ENCODE results near the gene KRTAP13-2. TPM values are rescaled to one million over a fixed set of nuclear protein-coding genes. Genes with fewer than 3 reads are reported as not detected.

KRTAP13-2 gene
- not detected in 2 replicates for total RNA-seq (ENCODE audit: low replicate concordance)

- Mint-ChIP-seq H3K36me3 (no peaks in the 10 kb centered on the region), H3K27ac (no peak within 1 kb of the TSS), H3K4me3 (no peak within 1 kb of the TSS), H3K27me3 (ENCODE audit: insufficient read depth, low read depth) (no peaks in the 10 kb centered on the region), H3K9me3 (peaks cover 4% of the 10 kb centered on the region), H3K4me1 (no peaks in the 10 kb centered on the region)
- no peak within 1 kb of the TSS for H3K4me2 ChIP-seq
- H3K36me3 ChIP-seq, result no peaks in the 10 kb centered on the region
- H3K27me3 ChIP-seq, result no peaks in the 10 kb centered on the region
- H3K4me3 ChIP-seq, result no peak within 1 kb of the TSS
- no peaks in the 10 kb centered on the region for H3K79me2 ChIP-seq (ENCODE audit: low read depth)
- TF ChIP-seq CTCF (IDR thresholded peaks at IDR 0.05), result no peak
- TF ChIP-seq EZH2phosphoT487 (IDR thresholded peaks at IDR 0.05), result no peak
- TF ChIP-seq EZH2 (IDR thresholded peaks at IDR 0.05), result no peak
- H4K20me1 ChIP-seq (ENCODE audit: low read depth), result no peaks in the 10 kb centered on the region
- no peaks in the 10 kb centered on the region for H3K4me1 ChIP-seq
- no peak for DNase-seq (ENCODE audit: low spot score)
- no peak within 1 kb of the TSS for H3K9ac ChIP-seq
- no peak within 1 kb of the TSS for H3K27ac ChIP-seq
- H2AFZ ChIP-seq (replicated peaks), result no peak within 1 kb of the TSS
- H3K9me3 ChIP-seq (ENCODE audit: low read depth), result no peaks in the 10 kb centered on the region
- no peaks in the 10 kb centered on the region for H3F3A ChIP-seq (ENCODE audit: low read depth)
These were observed at the start of gene KRTAP13-2 for GRCh38 chr21:30372139-30372770. Gene KRTAP13-2, minus strand, starts transcription at chr21:30372271. Its CDS starts 58 bp downstream, at chr21:30372213.

- no peaks in the 10 kb centered on the region for H3K4me1 ChIP-seq
- no peak for TF ChIP-seq EZH2 (IDR thresholded peaks at IDR 0.05)
- no peaks in the 10 kb centered on the region for H4K20me1 ChIP-seq (ENCODE audit: low read depth)
- H3K27ac ChIP-seq, result no peak overlapping the region
- H3F3A ChIP-seq (ENCODE audit: low read depth), result no peaks in the 10 kb centered on the region
- H3K27me3 Mint-ChIP-seq (ENCODE audit: insufficient read depth, low read depth), result peaks cover 2% of the 10 kb centered on the region
- H3K79me2 ChIP-seq (ENCODE audit: low read depth), result no peaks in the 10 kb centered on the region
- H3K27me3 ChIP-seq, result no peaks in the 10 kb centered on the region
- H3K4me3 ChIP-seq, result no peak overlapping the region
- no peak overlapping the region for H3K4me3 Mint-ChIP-seq
- H3K9me3 ChIP-seq (ENCODE audit: low read depth), result no peaks in the 10 kb centered on the region
- no peak overlapping the region for H3K4me2 ChIP-seq
- no peaks in the 10 kb centered on the region for H3K36me3 ChIP-seq
- no peak overlapping the region for H3K9ac ChIP-seq
- H3K9me3 Mint-ChIP-seq, result peaks cover 11% of the 10 kb centered on the region
- no peaks in the 10 kb centered on the region for H3K4me1 Mint-ChIP-seq
- no peaks in the 10 kb centered on the region for H3K36me3 Mint-ChIP-seq
- no peak for DNase-seq (ENCODE audit: low spot score)
- no peak overlapping the region for H2AFZ ChIP-seq (replicated peaks)
- H3K27ac Mint-ChIP-seq, result no peak overlapping the region
These were observed 43.9 kb upstream of the KRTAP13-2 start for GRCh38 chr21:30415993-30416392.

GRCh38 chr21:30408782-30409494 lies 36.9 kb upstream of the KRTAP13-2 start:
- Histone ChIP-seq H3K9me3 (ENCODE audit: low read depth) (no peaks in the 10 kb centered on the region), H3K27me3 (no peaks in the 10 kb centered on the region), H3K4me1 (no peaks in the 10 kb centered on the region), H3K9ac (no peak overlapping the region), H3K79me2 (ENCODE audit: low read depth) (no peaks in the 10 kb centered on the region), H3K4me3 (no peak overlapping the region), H4K20me1 (ENCODE audit: low read depth) (no peaks in the 10 kb centered on the region), H3K27ac (no peak overlapping the region), H2AFZ (replicated peaks) (peak overlapping the region; percentile 98), H3K4me2 (peak overlapping the region; percentile 64), H3K36me3 (no peaks in the 10 kb centered on the region), H3F3A (ENCODE audit: low read depth) (no peaks in the 10 kb centered on the region)
- Mint-ChIP-seq H3K36me3 (peaks cover 4% of the 10 kb centered on the region), H3K27me3 (ENCODE audit: insufficient read depth, low read depth) (no peaks in the 10 kb centered on the region), H3K4me3 (no peak overlapping the region), H3K27ac (no peak overlapping the region), H3K9me3 (peaks cover 23% of the 10 kb centered on the region), H3K4me1 (no peaks in the 10 kb centered on the region)
- DNase-seq (ENCODE audit: low spot score), result peak; percentile 89
- TF ChIP-seq CTCF (IDR thresholded peaks at IDR 0.05), result peak; percentile 67
- TF ChIP-seq EZH2 (IDR thresholded peaks at IDR 0.05), result no peak

GRCh38 chr21:30395731-30396130 lies 23.7 kb upstream of the KRTAP13-2 start, which contains the start of gene KRTAP13-1:
Gene KRTAP13-1, plus strand, starts transcription at chr21:30396031. Its CDS starts 56 bp downstream, at chr21:30396087.
- H3F3A ChIP-seq (ENCODE audit: low read depth), result no peaks in the 10 kb centered on the region
- no peaks in the 10 kb centered on the region for H3K4me1 ChIP-seq
- TF ChIP-seq EZH2phosphoT487 (IDR thresholded peaks at IDR 0.05) (no peak), EZH2 (IDR thresholded peaks at IDR 0.05) (no peak), CTCF (IDR thresholded peaks at IDR 0.05) (no peak)
- no peak within 1 kb of the TSS for H3K27ac ChIP-seq
- no peaks in the 10 kb centered on the region for H3K4me1 Mint-ChIP-seq
- H3K36me3 Mint-ChIP-seq, result no peaks in the 10 kb centered on the region
- H3K27ac Mint-ChIP-seq, result no peak within 1 kb of the TSS
- H2AFZ ChIP-seq (replicated peaks), result no peak within 1 kb of the TSS
- H3K27me3 Mint-ChIP-seq (ENCODE audit: insufficient read depth, low read depth), result peaks cover 2% of the 10 kb centered on the region
- no peak for DNase-seq (ENCODE audit: low spot score)
- no peak within 1 kb of the TSS for H3K4me3 ChIP-seq
- no peak within 1 kb of the TSS for H3K4me2 ChIP-seq
- H3K27me3 ChIP-seq, result no peaks in the 10 kb centered on the region
- no peaks in the 10 kb centered on the region for H3K9me3 Mint-ChIP-seq
- H4K20me1 ChIP-seq (ENCODE audit: low read depth), result no peaks in the 10 kb centered on the region
- H3K36me3 ChIP-seq, result no peaks in the 10 kb centered on the region
- no peaks in the 10 kb centered on the region for H3K79me2 ChIP-seq (ENCODE audit: low read depth)
- H3K4me3 Mint-ChIP-seq, result no peak within 1 kb of the TSS
- H3K9me3 ChIP-seq (ENCODE audit: low read depth), result no peaks in the 10 kb centered on the region
- no peak within 1 kb of the TSS for H3K9ac ChIP-seq
